Measurements from ENCODE around the gene ALDH1A1.

The ALDH1A1 gene

DNA sequence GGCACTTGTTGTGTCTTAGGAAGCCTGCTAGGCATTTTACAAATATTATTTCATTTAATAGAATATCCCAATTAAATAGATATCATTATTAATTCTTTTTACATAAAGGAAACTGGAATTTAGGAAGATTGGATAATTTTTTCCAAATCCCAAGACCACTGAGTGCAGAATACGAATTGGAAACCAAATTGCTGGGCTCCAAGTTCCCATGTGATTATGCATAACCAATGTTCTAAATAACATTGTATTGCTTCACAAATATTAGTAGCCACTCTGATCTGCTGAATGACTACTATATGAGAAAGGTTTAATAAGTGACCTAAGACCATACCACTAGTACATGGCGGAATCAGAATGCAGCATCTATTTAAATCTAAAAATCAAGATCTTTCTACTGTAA is 57.7 kb downstream of the ALDH1A1 start:
- DNase-seq (ENCODE audit: low read depth in 2 of 2) = no peak
- TF ChIP-seq, protein P1, sequence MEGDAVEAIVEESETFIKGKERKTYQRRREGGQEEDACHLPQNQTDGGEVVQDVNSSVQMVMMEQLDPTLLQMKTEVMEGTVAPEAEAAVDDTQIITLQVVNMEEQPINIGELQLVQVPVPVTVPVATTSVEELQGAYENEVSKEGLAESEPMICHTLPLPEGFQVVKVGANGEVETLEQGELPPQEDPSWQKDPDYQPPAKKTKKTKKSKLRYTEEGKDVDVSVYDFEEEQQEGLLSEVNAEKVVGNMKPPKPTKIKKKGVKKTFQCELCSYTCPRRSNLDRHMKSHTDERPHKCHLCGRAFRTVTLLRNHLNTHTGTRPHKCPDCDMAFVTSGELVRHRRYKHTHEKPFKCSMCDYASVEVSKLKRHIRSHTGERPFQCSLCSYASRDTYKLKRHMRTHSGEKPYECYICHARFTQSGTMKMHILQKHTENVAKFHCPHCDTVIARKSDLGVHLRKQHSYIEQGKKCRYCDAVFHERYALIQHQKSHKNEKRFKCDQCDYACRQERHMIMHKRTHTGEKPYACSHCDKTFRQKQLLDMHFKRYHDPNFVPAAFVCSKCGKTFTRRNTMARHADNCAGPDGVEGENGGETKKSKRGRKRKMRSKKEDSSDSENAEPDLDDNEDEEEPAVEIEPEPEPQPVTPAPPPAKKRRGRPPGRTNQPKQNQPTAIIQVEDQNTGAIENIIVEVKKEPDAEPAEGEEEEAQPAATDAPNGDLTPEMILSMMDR (IDR thresholded peaks at IDR 0.05; ENCODE audit: low read depth, low read length) = no peak
- no peak overlapping the region for H3K4me3 ChIP-seq (replicated peaks in 1 of 2; ENCODE audit: low read depth in 2 of 2, low read length in 2 of 2)

- no peak overlapping the region for H3K4me3 ChIP-seq (replicated peaks in 1 of 2; ENCODE audit: low read depth in 2 of 2, low read length in 2 of 2)
- peak in 1 of 2 donors; percentile 41 for DNase-seq (ENCODE audit: low read depth in 2 of 2)
- TF ChIP-seq, protein P1 (IDR thresholded peaks at IDR 0.05; ENCODE audit: low read depth, low read length) = no peak
Observed at GRCh38 chr9:72894342-72894741, 58.5 kb downstream of the ALDH1A1 start.

- no peak overlapping the region for H3K4me3 ChIP-seq (replicated peaks in 1 of 2; ENCODE audit: low read depth in 2 of 2, low read length in 2 of 2)
- TF ChIP-seq, protein P1 (IDR thresholded peaks at IDR 0.05; ENCODE audit: low read depth, low read length) = no peak
- no peak for DNase-seq (ENCODE audit: low read depth in 2 of 2)
Observed at GRCh38 chr9:72893437-72893836, 59.4 kb downstream of the ALDH1A1 start.

DNA sequence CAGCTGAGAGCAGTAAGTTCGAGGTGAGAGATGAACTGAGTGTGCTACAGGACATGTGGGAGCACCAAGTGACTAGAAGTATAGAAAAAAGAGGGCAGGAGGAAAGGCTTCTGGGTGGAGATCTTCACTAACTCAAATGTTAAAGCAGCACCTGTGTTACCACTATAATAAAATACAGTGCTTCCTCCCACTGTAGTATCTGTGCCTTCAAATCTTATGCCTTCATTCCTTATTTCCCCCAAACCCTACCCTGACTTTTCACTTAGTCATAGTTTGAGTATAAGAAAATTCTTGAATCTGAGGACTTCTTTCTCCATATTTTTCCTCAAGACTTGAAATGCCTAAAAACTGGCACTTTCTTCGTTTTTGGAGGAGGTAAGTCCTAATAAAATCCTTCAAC is 61.8 kb downstream of the ALDH1A1 start:
- H3K4me3 ChIP-seq (replicated peaks in 1 of 2; ENCODE audit: low read depth in 2 of 2, low read length in 2 of 2) = no peak overlapping the region
- TF ChIP-seq, protein P1 (IDR thresholded peaks at IDR 0.05; ENCODE audit: low read depth, low read length) = no peak
- DNase-seq (ENCODE audit: low read depth in 2 of 2) = no peak

DNA sequence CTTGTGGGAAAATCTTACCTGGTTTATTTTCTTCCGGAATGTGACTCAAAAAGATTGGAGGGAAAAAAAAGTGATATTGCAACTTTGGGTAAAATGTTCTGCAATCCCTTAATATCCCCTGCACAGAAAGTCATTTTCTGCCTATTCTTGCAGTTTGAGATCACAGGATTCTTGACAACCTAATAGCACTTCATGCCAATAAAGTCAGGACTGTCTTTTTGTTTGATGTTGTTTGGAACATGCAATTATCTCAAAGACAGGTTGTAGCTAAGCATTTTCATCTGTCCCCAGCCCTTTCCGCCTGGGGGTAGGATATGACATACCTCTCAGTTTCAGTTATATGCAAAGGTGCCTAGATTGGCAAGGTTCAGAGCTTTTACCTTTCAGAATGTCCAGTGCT is 63.9 kb downstream of the ALDH1A1 start:
- DNase-seq (ENCODE audit: low read depth in 2 of 2) = no peak
- H3K4me3 ChIP-seq (replicated peaks in 1 of 2; ENCODE audit: low read depth in 2 of 2, low read length in 2 of 2) = no peak overlapping the region
- TF ChIP-seq, protein P1 (IDR thresholded peaks at IDR 0.05; ENCODE audit: low read depth, low read length) = no peak

DNA sequence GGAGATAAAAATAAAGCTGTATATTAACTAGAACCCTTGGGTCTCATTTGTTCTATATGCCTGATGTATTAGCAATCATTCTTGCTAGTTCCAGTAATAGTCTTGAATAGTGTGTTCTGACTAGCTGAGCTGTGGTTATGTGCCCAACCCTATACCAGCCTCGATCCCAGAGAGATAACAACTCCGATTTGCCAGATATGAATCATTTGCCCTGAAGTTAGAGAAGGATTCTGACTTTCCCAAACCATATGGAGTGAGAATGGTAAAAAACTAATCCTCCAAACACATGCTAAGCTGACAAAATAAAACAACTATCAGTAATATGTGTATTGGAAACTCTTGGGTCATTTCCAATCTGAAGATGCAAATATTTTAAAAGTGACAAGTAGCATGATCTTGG is 64.8 kb downstream of the ALDH1A1 start:
- TF ChIP-seq, protein P1 (IDR thresholded peaks at IDR 0.05; ENCODE audit: low read depth, low read length) = no peak
- no peak overlapping the region for H3K4me3 ChIP-seq (replicated peaks in 1 of 2; ENCODE audit: low read depth in 2 of 2, low read length in 2 of 2)
- DNase-seq (ENCODE audit: low read depth in 2 of 2) = no peak

DNA sequence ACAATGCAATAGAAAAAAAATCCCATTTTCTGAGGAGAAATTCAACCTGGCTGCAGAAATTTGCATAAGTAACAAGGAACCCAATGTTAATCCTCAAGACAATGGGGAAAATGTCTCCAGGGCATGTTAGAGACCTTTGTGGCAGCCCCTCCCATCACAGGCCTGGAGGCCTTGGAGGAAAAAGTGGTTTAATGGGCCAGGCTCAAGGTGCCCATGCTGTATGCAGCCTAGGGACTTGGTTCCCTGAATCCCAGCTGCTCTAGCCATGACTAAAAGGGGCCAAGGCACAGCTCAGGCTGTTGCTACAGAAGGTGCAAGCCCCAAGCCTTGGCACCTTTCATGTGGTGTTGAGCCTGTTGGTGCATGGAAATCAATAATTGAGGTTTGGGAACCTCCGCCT is 66.5 kb downstream of the ALDH1A1 start:
- no peak for DNase-seq (ENCODE audit: low read depth in 2 of 2)
- TF ChIP-seq, protein P1 (IDR thresholded peaks at IDR 0.05; ENCODE audit: low read depth, low read length) = no peak
- no peak overlapping the region for H3K4me3 ChIP-seq (replicated peaks in 1 of 2; ENCODE audit: low read depth in 2 of 2, low read length in 2 of 2)
